Putamen (tissue), 1 donor: ENCODE measurements around the gene PRPSAP1.
"Not testable (repeated sequence)": the region's sequence is repeated elsewhere in the genome, so short reads cannot be mapped to it uniquely, and the experiment has no call there.

ENCODE experiments used
- DNase-seq: peaks from one replicate; pipeline ENCODE4 v3.0.0-alpha.2; 2016; ENCODE audit warnings: low spot score

The PRPSAP1 gene

GRCh38 chr17:76317535-76317934, 36.2 kb downstream of the PRPSAP1 start:
- no peak for DNase-seq

DNA sequence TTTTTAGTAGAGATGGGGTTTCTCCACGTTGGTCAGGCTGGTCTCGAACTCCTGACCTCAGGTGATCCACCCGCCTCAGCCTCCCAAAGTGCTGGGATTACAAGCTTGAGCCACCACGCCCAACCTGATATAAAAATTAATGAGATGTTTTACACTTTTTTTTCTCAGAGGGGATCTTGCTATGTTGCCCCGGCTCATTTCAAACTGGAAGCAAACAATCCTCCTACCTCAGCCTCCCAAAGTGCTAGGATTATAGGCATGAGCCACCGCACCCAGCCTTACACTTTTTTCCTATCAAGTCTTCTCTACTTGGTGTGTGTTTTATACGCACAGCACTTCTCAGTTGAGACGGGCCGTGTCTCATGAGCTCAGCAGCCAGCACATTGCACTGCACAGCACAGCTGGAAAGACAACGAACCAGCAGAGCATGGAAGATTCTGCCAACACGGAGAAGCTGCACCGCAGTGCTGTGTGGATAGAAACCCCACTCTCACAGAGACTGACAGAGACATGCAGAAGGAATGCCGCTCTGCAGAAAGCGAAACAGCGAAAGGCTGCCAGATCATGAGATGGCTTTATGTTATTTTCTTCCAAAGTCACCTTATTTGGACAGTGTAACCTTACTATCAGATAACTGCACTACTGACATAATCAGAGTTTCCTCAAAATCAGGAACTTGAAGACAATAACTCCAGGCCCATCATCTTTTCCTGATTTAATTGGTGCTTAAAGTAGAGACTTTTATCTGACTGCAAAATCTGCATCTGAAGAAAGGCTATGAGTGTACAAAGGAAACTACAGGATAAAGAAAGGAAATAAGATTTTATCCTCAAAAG, 39.1 kb downstream of the PRPSAP1 start:
- DNase-seq = no peak

DNA sequence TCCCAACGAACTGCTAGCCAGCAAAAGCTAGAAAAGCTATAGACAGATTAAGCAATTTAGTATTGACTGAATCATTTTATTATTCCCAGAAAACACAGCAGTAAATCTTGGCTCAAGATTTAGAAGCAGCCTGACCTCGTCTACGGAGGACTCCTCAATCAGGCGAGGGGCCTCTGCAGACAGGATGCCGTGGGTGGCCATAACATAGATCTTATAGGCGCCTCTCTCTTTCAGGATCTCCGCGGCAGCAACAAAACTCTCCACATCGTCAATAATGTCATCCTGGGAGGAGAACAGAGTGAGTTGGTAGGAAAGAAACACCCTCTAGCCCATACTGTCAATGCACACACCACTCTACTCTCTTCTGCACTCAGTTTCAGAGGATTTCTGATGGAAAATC, 41.0 kb downstream of the PRPSAP1 start:
- no peak for DNase-seq

DNA sequence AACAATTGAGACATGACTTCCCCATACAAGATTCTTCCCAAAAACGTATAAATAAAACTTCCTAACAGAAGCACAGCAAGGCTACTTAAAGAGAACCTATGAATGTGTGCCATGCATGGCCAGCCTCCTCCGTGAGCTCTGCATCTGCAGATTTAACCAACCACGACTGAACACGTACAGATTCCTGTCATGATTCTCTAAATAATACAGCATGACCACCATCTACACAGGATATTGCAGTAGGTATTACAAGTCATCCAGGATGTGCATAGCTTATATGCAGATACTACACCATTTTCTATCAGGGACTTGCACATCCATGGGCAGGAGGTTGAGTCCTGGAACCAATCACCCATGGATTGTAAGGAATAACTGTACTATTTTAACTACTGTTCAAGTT, 44.3 kb downstream of the PRPSAP1 start:
- no peak for DNase-seq

DNA sequence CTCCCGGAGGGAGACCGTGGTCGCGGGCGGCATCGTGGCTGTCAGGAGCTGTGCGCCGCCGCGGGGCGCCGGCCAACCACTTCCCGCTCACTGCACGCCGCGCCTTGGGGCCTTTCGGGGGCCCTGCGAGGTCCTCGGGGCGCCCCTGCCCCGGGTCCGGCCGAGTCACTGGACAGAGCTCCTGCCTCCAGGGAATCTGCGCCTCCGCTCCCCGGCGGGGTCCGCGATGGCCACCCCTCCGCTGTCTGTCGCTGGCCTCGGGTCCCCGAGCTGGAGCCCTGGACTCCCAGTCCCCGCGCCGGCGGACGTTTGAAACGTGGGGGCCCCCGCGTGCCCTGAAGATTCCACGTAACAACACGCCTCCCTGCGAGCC, 45.8 kb downstream of the PRPSAP1 start, which contains the start of gene QRICH2:
TSS of gene QRICH2 (minus strand) at position 311 of the 373 bp plus-strand sequence. CDS start at position 33, 278 bp downstream.
- no peak for DNase-seq

GRCh38 chr17:76307299-76307965, 46.3 kb downstream of the PRPSAP1 start:
- DNase-seq = no peak

GRCh38 chr17:76305135-76305454, 48.6 kb downstream of the PRPSAP1 start:
- DNase-seq = not testable (repeated sequence)

DNA sequence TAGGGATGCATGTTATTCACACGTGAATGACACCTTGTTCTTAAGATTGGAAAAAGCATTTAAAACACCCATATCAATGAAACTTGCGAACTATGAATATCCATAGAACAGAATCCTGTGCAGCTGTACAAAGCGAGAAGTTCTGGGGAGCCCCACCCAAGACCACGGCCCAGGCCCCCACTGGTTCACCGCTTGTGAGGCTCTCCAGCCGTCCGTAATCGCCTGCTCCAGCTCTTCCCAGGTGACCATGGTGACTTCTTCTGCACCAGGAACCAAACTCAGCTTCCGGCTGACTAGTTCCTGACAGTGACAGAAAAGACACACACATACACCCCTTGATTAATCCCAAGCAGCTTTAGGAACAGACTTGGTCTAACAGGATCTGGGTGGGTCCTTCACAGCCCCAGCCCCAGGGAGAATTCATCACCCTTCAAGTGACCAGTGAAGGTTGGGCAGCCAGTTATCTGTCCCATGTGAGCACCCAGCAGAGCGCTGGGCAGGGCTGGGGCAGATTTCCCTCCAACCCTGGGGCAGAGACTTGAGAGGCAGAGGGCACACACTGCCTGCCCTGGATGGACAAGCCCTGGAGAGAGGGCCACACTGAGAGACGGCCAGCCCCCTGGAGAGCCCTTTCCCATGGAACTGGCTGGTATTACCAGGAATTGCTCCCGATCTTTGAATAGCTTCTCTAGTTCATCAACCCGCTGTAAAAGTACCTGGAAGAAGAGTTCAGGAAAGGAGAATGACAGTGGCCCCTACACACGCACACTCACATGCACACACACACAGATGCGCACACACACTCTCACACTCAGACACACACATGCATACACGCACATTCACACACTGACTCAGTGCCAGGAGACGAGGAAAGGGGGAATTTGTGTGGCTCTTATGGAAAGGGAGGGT, 49.2 kb downstream of the PRPSAP1 start:
- no peak for DNase-seq

DNA sequence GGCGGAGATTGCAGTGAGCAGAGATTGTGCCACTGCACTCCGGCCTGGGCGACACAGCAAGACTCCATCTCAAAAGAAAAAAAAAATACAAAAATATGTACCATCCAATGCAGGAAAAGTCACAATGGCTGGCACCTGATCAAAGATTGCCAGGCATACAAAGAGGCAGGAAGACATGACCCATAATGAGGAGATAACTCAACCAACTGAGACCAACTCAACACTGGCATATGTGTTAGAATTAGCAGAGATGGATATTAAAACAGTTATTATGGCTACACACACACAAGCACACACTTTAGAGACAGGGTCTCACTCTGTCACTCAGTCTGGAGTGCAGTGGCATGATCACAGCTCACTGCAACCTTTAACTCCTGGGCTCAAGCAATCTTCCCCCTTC, 56.3 kb downstream of the PRPSAP1 start:
- DNase-seq = no peak

DNA sequence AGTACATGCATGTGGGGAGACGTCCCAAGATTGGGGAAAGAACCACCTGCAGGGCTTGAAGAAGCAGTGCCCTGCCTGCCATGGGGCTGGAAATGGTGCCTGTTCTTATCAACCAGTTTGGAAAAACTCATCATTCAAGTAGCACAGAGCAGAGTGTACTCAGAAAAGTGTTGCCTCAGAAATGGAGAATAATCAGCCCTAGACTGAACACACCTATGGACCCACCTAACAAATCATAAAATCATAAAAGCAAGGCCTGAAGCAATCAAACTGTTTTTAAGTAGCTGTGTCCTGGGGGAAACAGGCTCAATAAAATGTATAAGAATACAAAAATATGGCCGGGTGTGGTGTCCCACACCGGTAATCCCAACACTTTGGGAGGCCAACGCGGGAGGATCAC, 56.8 kb downstream of the PRPSAP1 start:
- DNase-seq = no peak

DNA sequence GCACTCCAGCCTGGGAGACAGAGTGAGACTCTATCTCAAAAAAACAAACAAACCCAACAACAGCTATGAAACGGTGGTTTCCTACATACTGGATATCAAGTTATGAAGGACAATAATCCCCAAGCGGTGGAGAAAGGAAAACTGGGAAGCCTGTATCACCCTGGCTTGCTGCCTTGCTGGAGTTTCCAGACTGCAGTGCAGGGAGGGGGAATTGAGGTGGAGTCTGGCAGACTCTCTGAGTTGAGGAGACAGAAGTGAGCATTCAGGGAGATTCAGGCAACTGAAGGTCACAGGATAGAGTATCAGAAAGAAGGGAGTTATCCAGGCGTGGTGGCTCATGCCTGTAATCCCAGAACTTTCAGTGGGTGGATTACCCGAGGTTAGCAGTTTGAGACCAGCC, 57.5 kb downstream of the PRPSAP1 start:
- DNase-seq = no peak

DNA sequence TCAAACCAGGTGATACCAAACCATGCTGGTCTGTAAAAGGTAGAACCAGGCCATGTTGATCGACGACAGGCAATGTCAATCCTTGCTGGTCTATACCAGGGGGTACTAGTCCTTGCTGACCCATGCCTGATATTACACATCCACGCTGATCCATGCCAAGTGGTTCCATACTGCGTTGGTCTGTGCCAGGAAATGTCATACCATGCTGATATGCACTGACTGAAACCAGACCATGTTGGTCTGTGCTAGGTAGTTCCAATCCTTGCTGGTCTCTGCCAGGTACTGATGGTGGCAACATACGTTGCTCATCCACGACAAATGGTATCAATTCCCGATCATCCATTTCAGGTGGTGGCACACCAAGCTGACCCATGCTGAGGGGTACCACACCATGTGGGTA, 60.6 kb downstream of the PRPSAP1 start:
- no peak for DNase-seq

GRCh38 chr17:76292567-76292966, 61.1 kb downstream of the PRPSAP1 start:
- DNase-seq = no peak

DNA sequence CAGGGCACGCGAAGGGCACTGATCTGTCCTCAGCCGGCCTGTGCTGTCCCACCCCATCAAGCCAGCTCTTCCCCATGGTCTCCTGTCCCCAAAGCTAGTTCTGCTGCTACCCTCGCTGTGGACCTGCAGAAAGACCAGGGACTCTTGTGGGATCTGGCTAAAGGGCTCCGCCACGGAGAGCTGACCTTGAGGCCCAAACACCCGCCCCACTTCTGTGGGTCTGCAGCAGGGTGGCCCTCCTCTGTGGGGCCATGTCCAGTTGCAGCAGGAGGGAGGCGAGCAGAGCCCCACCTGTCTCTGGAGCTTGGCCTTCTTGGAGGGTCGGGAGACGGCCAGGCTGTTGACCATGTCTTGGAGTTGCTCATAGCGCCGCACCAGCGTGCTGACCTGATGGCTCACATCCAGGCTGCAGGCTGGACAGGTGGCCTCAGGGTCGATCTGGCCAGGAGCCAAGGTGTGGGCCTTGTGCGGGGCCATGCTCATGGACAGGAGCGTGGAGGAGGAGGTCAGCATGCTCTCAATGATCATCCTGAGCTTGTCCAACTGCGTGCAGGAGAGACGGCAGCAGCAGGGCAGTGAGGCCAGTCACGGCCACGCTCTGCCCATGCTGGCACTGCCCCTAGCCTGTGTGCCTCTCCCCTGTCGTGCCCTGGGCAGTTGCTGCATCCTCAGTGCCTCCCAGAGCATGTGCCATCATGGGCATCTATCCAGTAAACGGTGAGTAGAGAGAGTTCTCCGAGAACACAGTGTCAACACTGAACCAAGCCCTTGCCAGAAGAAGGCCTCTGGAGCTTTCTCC, 71.9 kb downstream of the PRPSAP1 start:
- no peak for DNase-seq

GRCh38 chr17:76280650-76281049, 73.1 kb downstream of the PRPSAP1 start:
- no peak for DNase-seq

GRCh38 chr17:76279742-76280287, 73.9 kb downstream of the PRPSAP1 start:
- DNase-seq = no peak

- DNase-seq = peak; percentile 74
Measured at GRCh38 chr17:76278952-76279741, 74.6 kb downstream of the PRPSAP1 start.

DNA sequence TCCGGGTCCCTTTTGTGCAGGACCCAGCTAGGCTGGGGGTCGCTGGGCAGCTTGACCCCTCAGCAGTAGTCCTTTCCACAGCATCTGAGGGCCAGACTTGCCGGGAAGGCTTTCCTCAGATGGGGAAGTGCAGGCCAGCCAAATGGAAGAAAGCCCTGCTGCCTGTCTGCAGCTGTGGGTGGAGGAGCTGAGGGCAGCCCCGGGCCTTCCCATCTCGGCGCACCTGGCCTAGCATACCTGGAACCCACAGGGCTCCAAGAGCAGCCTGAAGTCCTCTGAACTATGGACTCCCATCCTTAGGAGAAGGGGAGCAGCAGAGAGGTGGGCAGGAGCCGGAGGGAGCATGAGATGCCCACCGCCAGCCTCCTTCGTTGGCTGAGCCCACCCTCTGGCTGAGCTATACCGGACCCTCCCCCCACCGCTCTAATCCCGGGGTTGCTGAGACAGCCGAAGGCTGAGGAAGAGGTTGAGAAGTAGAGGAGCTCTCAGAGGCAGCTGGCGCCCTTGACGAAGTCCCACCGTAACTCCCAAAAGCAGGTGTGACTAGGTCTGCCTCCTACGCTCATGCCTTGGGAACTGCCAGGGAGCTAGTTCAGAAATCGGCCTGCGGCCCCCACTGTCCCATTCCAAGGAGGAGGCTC, 75.3 kb downstream of the PRPSAP1 start:
- no peak for DNase-seq

DNA sequence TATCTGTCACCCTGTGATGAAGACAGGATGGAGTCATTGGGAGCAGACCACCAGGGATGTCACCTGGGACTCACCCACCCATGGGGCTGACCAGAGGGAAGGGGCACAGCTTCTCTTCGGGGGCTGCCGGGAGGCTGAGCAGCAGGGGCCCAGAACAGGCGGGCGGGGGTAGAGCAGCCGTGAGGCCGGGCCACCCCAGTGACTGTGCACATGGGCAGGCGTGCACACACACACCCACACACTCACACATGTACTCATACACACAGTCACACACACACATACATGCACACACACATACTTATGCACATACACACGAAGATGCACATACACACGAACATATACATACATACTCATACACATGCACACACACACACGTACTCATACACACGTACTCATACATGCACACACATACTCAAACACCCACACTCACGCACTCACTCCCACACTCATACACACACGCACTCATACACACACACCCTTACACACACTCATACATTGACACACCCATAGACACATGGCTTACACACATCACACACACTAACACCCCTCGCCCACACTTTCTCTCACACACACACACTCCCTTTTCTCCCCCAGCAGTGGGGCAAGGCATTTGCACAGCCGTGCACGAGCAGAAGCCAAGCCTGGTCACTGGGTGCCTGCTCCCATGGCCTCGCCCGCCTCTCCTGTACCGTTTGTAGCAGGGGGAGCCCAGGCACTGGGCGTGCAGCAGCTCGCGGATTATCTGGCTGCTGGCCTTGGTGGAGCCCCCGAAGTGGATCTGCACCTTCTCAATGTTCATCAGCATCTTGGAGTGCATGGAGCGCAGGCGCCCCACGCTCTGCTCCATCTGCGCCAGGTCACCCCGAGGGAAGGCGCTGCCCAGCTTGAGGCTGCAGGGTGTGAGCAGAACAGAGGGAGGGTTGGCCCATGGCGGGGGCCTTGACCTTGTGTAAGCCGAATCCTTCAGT, 76.1 kb downstream of the PRPSAP1 start:
- DNase-seq = no peak
